ENCODE data around the gene CD72. TPM values are rescaled to one million over a fixed set of nuclear protein-coding genes. Genes with fewer than 3 reads are reported as not detected.

Gene CD72
- total RNA-seq, 1 donor from 2014 or later, result 4.9 TPM

- Mint-ChIP-seq H3K27ac (ENCODE audit: unreplicated experiment) (peak overlapping the region; percentile 10), H3K27me3 (ENCODE audit: unreplicated experiment) (peaks cover 16% of the 10 kb centered on the region), H3K36me3 (ENCODE audit: unreplicated experiment) (no peaks in the 10 kb centered on the region), H3K9me3 (ENCODE audit: unreplicated experiment) (peaks cover 21% of the 10 kb centered on the region), H3K4me1 (ENCODE audit: low read depth, unreplicated experiment) (peaks cover 14% of the 10 kb centered on the region), H3K4me3 (ENCODE audit: unreplicated experiment) (peak overlapping the region; percentile 91)
- DNase-seq, result no peak
- TF ChIP-seq, protein P1, sequence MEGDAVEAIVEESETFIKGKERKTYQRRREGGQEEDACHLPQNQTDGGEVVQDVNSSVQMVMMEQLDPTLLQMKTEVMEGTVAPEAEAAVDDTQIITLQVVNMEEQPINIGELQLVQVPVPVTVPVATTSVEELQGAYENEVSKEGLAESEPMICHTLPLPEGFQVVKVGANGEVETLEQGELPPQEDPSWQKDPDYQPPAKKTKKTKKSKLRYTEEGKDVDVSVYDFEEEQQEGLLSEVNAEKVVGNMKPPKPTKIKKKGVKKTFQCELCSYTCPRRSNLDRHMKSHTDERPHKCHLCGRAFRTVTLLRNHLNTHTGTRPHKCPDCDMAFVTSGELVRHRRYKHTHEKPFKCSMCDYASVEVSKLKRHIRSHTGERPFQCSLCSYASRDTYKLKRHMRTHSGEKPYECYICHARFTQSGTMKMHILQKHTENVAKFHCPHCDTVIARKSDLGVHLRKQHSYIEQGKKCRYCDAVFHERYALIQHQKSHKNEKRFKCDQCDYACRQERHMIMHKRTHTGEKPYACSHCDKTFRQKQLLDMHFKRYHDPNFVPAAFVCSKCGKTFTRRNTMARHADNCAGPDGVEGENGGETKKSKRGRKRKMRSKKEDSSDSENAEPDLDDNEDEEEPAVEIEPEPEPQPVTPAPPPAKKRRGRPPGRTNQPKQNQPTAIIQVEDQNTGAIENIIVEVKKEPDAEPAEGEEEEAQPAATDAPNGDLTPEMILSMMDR (IDR thresholded peaks at IDR 0.05; ENCODE audit: partially characterized antibody, unreplicated experiment), result no peak
Measured at GRCh38 chr9:35659340-35659739, 41.1 kb upstream of the CD72 start.

DNA sequence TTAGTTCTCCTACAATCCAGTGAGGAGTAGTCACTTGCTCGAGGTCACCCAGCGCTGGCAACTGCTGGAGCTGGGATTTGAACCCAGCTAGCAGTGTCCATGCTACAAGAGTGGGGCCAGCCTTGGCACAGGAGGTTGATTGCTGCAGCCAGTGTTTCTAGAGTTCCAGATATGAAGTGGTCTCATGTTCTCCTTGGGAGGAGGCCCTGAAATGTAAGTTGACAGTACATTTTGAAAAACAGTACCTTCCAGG is 40.7 kb upstream of the CD72 start:
- Mint-ChIP-seq H3K4me3 (ENCODE audit: unreplicated experiment) (peak overlapping the region; percentile 91), H3K4me1 (ENCODE audit: low read depth, unreplicated experiment) (peaks cover 14% of the 10 kb centered on the region), H3K27ac (ENCODE audit: unreplicated experiment) (peak overlapping the region; percentile 90)

DNA sequence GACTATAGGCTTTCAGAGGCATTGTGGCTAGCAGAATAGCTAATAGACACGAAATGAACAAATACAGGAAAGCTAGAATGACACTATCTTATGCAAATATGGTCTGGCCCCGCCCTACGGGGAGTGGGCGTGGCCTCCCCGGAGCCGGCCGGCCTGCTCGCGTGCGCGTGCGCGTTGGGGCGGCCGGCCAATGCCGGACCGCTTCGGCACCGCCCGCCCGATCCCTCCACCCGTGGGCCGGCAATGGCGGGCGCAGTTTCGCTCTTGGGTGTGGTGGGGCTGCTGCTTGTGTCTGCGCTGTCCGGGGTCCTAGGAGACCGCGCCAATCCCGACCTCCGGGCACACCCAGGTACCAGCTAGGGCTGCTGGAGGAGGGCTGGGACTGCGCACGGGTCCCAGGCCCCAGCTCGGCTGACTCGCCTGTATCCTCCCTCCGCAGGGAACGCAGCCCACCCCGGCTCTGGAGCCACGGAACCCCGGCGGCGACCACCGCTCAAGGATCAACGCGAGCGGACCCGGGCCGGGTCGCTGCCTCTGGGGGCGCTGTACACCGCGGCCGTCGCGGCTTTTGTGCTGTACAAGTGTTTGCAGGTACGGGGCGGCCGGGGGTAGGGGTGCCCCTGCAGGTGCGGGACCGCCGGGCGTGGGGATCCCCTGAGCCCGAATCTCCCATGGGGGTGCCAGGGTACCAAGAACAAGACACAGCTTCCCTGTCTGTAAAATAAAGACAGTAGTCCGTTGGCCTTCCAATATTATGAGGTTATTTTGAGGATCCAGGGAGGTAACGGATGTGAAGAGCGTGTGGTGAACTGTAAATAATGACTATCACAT is 40.1 kb upstream of the CD72 start, which contains the start of gene CCDC107:
Gene CCDC107, plus strand, starts transcription at position 156 of the 831 bp plus-strand sequence. Its CDS starts 88 bp downstream, at position 244.
- Mint-ChIP-seq H3K36me3 (ENCODE audit: unreplicated experiment) (no peaks in the 10 kb centered on the region), H3K27me3 (ENCODE audit: unreplicated experiment) (peaks cover 16% of the 10 kb centered on the region), H3K9me3 (ENCODE audit: unreplicated experiment) (peaks cover 20% of the 10 kb centered on the region), H3K27ac (ENCODE audit: unreplicated experiment) (peak within 1 kb of the TSS; percentile 99), H3K4me3 (ENCODE audit: unreplicated experiment) (peak within 1 kb of the TSS; percentile 91), H3K4me1 (ENCODE audit: low read depth, unreplicated experiment) (peaks cover 14% of the 10 kb centered on the region)
- peak; percentile 92 for DNase-seq
- TF ChIP-seq, protein P1 (IDR thresholded peaks at IDR 0.05; ENCODE audit: partially characterized antibody, unreplicated experiment), result peak; percentile 89

More for the DNA sequence above, 40.7 kb upstream of the CD72 start:
- DNase-seq, result no peak
- Mint-ChIP-seq H3K9me3 (ENCODE audit: unreplicated experiment) (peaks cover 21% of the 10 kb centered on the region), H3K36me3 (ENCODE audit: unreplicated experiment) (no peaks in the 10 kb centered on the region), H3K27me3 (ENCODE audit: unreplicated experiment) (peaks cover 16% of the 10 kb centered on the region)
- TF ChIP-seq, protein P1 (IDR thresholded peaks at IDR 0.05; ENCODE audit: partially characterized antibody, unreplicated experiment), result no peak

- peaks cover 15% of the 10 kb centered on the region for H3K27me3 Mint-ChIP-seq (ENCODE audit: unreplicated experiment)
- H3K9me3 Mint-ChIP-seq (ENCODE audit: unreplicated experiment), result peaks cover 20% of the 10 kb centered on the region
- TF ChIP-seq, protein P1 (IDR thresholded peaks at IDR 0.05; ENCODE audit: partially characterized antibody, unreplicated experiment), result no peak
- peak; percentile 91 for DNase-seq
- peaks cover 14% of the 10 kb centered on the region for H3K4me1 Mint-ChIP-seq (ENCODE audit: low read depth, unreplicated experiment)
- H3K36me3 Mint-ChIP-seq (ENCODE audit: unreplicated experiment), result no peaks in the 10 kb centered on the region
- peak within 1 kb of the TSS; percentile 99 for H3K27ac Mint-ChIP-seq (ENCODE audit: unreplicated experiment)
- H3K4me3 Mint-ChIP-seq (ENCODE audit: unreplicated experiment), result peak within 1 kb of the TSS; percentile 91
Measured at GRCh38 chr9:35657546-35658136, 39.4 kb upstream of the CD72 start, which contains the start of gene RMRP. TSS of gene RMRP (minus strand) at chr9:35658019.
